Prostate gland (tissue), 2 donors: Measurements from ENCODE around the gene STX10. TPM values are rescaled to one million over a fixed set of nuclear protein-coding genes. Genes with fewer than 3 reads are reported as not detected.

Experiments
- DNase-seq: peaks from one replicate; pipeline ENCODE4 v3.0.0-alpha.2; 2019; ENCODE audit warnings: low spot score
- H3K27ac ChIP-seq, 2 donors: fragments of 200-600 bp; sonication (generic); 2 replicates each; pipeline ENCODE4 v1.5.1; 2017 to 2019
- H3K27me3 ChIP-seq: fragments of 200-600 bp; sonication (generic); replicated peaks from 2 replicates; pipeline ENCODE4 v1.5.1; 2019; ENCODE audit not compliant: insufficient read depth
- H3K36me3 ChIP-seq, 2 donors: fragments of 200-600 bp; sonication (generic); 1 replicate in 1 of 2; 2 replicates in 1 of 2; pipeline versions ENCODE4 v1.5.1 to v1.8.1; 2017 to 2019
- H3K4me1 ChIP-seq: fragments of 200-600 bp; sonication (generic); replicated peaks from 2 replicates; pipeline ENCODE4 v1.5.1; 2019
- H3K4me3 ChIP-seq, 2 donors: fragments of 200-600 bp; sonication (generic); 2 replicates each; pipeline ENCODE4 v1.5.1; 2017 to 2019
- H3K9me3 ChIP-seq: fragments of 200-600 bp; sonication (generic); 2 replicates; pipeline ENCODE4 v1.5.1; 2017
- POLR2A ChIP-seq: fragments of 450-650 bp; IDR thresholded peaks from one replicate; pipeline ENCODE4 v1.6.1; 2016; ENCODE audit warnings: antibody characterized with exemption, mild to moderate bottlenecking
- POLR2AphosphoS5 ChIP-seq: sonication (generic); formaldehyde crosslinking; IDR thresholded peaks from one replicate; pipeline ENCODE4 v1.6.1; 2017; ENCODE audit warnings: antibody characterized with exemption
- WGBS: methylation state at CpG from one replicate; pipeline ENCODE4 v1.1.5; 2018; 5-methylcytosine and 5-hydroxymethylcytosine counted together
- intact Hi-C: fragments of 100-400 bp; cut with DNase I; formaldehyde crosslinking; loops from one replicate; pipeline ENCODE4 v1.14.2; 2022
- total RNA-seq, 2 donors: library from RNA; depleted of rRNA; stranded (reverse); fragments of >200 nt; gene quantifications; one replicate each; pipeline ENCODE4 v1.1.0, GENCODE V29; 2016
- TF ChIP-seq, protein P1 (sequence below), 4 experiments: fragments of 200-600 bp in 2 of 4; fragments of 450-650 bp in 2 of 4; sonication (generic) in 2 of 4; IDR thresholded peaks; 1 replicate in 3 of 4; 2 replicates in 1 of 4; pipeline ENCODE4 v1.5.1; 2016 to 2019; ENCODE audit warnings: antibody characterized with exemption in 4 of 4, mild to moderate bottlenecking in 2 of 4, moderate library complexity in 2 of 4

Gene STX10
- total RNA-seq, 2 donors from 2014 or later, result 42.5 to 48.6 TPM

DNA sequence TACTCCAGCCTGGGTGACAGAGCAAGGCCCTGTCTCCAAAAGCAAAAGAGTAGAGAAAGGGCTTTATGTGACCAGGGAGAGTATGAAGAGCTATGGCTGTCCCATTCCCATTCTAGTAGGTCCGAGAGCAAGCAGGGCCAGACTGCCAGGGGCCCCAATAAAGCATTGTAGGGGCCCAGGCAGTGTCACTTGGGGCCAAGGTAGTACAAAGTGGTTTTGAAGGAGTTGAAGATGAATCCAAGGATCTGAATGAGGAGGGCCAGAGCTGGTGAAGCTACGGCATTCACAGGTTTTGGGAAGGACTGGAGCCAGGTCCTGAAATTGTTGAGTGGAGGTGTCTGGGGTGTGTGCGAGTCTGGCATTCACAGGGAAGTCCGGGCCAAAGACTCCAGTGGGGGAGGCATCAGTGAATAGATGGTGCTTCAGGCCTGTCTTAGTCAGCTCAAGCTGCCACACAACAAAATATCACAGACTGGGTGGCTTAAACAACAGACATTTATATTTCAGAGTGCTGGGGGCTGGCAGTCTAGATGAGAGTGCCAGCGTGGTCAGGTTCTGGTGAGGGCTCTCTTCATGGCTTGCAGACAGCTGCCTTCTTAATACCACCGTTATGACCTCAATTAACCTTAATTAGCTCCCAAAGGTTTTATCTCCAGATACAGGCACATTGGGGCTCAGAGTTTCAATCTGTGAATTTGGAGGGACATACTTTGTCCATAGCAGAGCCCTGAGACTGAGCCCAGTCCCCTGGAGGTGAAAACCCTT is 22.2 kb downstream of the STX10 start:
- Histone ChIP-seq H3K4me3 (no peak overlapping the region), H3K36me3 (no peaks in the 10 kb centered on the region), H3K27me3 (no peaks in the 10 kb centered on the region), H3K4me1 (no peaks in the 10 kb centered on the region), H3K9me3 (no peaks in the 10 kb centered on the region), H3K27ac (no peak overlapping the region)
- intact Hi-C loops, result no loop called here
- no peak for TF ChIP-seq POLR2AphosphoS5
- TF ChIP-seq, protein P1, sequence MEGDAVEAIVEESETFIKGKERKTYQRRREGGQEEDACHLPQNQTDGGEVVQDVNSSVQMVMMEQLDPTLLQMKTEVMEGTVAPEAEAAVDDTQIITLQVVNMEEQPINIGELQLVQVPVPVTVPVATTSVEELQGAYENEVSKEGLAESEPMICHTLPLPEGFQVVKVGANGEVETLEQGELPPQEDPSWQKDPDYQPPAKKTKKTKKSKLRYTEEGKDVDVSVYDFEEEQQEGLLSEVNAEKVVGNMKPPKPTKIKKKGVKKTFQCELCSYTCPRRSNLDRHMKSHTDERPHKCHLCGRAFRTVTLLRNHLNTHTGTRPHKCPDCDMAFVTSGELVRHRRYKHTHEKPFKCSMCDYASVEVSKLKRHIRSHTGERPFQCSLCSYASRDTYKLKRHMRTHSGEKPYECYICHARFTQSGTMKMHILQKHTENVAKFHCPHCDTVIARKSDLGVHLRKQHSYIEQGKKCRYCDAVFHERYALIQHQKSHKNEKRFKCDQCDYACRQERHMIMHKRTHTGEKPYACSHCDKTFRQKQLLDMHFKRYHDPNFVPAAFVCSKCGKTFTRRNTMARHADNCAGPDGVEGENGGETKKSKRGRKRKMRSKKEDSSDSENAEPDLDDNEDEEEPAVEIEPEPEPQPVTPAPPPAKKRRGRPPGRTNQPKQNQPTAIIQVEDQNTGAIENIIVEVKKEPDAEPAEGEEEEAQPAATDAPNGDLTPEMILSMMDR (IDR thresholded peaks at IDR 0.05), result no peak
- TF ChIP-seq POLR2A, result no peak
- WGBS, result 89% methylated on average over 6 of the region's 6 CpGs
- DNase-seq, result no peak

DNA sequence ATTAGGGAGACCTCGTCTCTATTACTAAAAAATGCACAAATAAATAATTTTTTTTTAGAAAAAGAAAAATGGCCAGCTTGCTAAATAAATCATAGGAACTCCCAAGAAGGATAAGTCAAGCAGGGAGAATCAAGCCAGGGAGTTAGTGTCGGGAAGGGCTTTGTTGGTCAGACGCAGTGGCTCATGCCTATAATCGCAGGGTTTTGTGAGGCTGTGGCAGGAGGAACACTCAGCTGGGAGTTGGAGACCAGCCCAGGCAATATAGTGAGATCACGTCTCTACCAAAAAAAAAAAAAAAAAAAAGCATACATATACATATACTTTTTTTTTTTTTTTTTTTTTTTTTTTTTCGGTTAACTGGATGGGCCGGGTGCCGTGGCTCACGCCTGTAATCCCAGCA is 23.1 kb downstream of the STX10 start:
- Histone ChIP-seq H3K9me3 (no peaks in the 10 kb centered on the region), H3K36me3 (no peaks in the 10 kb centered on the region), H3K4me3 (no peak overlapping the region), H3K27me3 (no peaks in the 10 kb centered on the region), H3K27ac (no peak overlapping the region), H3K4me1 (no peaks in the 10 kb centered on the region)
- intact Hi-C loops, result no loop called here
- no peak for TF ChIP-seq POLR2A
- no peak for TF ChIP-seq POLR2AphosphoS5
- TF ChIP-seq, protein P1 (IDR thresholded peaks at IDR 0.05), result no peak
- DNase-seq, result no peak
- 80% methylated on average over 9 of the region's 9 CpGs for WGBS

DNA sequence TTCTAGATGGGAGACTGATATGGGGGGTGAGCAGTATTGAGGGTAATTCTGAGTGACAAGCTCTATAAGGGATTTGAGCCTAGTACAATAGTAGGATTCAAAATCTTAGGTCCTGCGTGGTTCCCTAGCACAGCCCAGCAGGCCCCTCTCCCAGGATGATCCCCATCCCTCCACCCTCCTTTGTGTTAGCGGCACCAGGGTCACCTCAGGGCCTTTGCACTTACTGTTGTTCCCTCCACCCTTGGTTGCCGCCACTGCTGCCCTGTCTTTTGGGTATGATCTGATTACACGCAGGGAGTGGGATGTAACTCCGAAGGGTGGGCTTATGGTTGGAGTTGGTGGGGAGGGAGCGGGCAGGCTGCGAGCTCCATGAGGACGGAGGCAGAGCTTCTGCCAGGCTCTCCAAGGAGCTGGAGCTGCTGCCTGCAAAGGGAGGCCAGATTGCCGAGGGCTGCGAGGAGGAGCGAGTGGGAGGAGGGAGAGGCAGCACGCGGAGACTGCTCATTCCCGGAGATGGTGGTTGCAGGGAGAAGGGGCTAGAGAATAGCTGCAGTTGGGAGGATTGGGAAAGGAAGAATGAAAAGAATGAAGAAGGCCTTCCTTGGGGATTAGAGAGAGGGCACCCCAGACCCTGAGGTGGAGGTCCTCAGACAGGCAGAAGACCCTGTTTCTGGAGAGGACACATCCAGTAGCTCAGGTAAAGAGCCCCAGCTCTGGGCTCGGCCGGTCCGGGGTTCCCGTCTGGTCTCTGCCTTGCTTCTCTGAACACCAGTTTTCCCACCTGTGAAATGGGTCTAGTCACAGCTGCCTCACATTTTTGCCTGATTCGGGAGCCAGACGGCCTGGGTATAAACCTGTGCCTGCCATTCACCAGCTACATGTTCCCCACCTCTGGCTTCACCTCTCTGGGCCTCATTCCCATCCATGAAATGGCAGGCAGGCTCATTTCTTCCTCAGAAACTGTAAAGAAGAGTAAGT is 26.9 kb downstream of the STX10 start:
- no peaks in the 10 kb centered on the region for H3K27me3 ChIP-seq
- WGBS, result 86% methylated on average over 20 of the region's 20 CpGs
- no peak overlapping the region for H3K27ac ChIP-seq
- TF ChIP-seq, protein P1 (IDR thresholded peaks at IDR 0.05), result no peak
- TF ChIP-seq POLR2AphosphoS5 (no peak), POLR2A (no peak)
- H3K9me3 ChIP-seq, result no peaks in the 10 kb centered on the region
- DNase-seq, result no peak
- no peaks in the 10 kb centered on the region for H3K36me3 ChIP-seq
- H3K4me3 ChIP-seq, result no peak overlapping the region
- intact Hi-C loops, result no loop called here
- H3K4me1 ChIP-seq, result no peaks in the 10 kb centered on the region

DNA sequence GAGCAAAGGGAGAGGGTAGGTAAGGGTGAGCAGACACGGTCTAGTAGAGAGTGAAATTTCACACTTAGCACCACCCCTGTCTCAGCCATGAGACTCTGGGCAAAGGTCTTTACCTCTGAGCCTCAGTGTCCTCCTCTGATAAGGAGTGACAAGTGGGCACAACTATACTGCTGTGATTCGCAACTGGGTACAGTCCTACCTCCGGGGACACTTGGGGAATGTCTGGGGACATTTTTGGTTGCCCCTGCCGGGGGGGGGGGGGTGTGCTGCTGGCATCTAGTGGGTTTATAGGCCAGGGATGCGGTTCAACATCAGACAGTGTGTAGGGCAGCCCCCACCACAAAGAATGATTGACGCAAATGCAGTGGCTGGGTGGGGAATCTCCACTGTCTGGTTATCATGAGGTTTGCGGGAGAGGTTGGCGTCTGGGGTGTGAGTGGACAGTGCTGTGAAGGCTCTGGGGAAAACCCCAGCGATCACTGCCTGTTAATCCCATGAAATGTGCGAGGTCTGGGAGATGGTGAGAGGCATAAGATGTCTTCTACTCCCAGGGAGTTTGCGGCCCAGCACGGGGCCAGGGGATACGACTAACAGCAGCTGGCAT is 27.8 kb downstream of the STX10 start:
- Histone ChIP-seq H3K36me3 (no peaks in the 10 kb centered on the region), H3K4me3 (no peak overlapping the region), H3K27ac (no peak overlapping the region), H3K4me1 (no peaks in the 10 kb centered on the region), H3K9me3 (no peaks in the 10 kb centered on the region), H3K27me3 (no peaks in the 10 kb centered on the region)
- WGBS, result 88% methylated on average over 13 of the region's 13 CpGs
- intact Hi-C loops, result no loop called here
- TF ChIP-seq, protein P1 (IDR thresholded peaks at IDR 0.05), result no peak
- TF ChIP-seq POLR2AphosphoS5 (no peak), POLR2A (no peak)
- no peak for DNase-seq
